ENCODE data around the gene IGSF5. TPM values are rescaled to one million over a fixed set of nuclear protein-coding genes. Genes with fewer than 3 reads are reported as not detected.

IGSF5 gene
- total and polyA plus RNA-seq, 4 donors = 0.06 to 0.11 (median 0.06) TPM; not detected in 1

- Histone ChIP-seq H3K9me3 (ENCODE audit: control insufficient read depth in 4 of 4, insufficient read depth in 3 of 4, low read length in 3 of 4) (peaks cover 0 to 3% (median 0%) of the 10 kb centered on the region in 4 donors), H3K27me3 (ENCODE audit: control insufficient read depth in 3 of 3, insufficient read depth in 3 of 3, low read length in 2 of 3) (no peaks in the 10 kb centered on the region), H3K4me3 (no peak overlapping the region), H3K9ac (ENCODE audit: insufficient read depth in 1 of 2, low read length in 2 of 2) (no peak overlapping the region), H3K36me3 (ENCODE audit: control insufficient read depth in 4 of 4, insufficient read depth in 4 of 4, low read length in 4 of 4) (no peaks in the 10 kb centered on the region), H3K27ac (ENCODE audit: low read depth in 1 of 2, low read length in 1 of 2) (no peak overlapping the region), H3K4me1 (ENCODE audit: control insufficient read depth in 5 of 5, insufficient read depth in 5 of 5, low read length in 5 of 5) (no peaks in the 10 kb centered on the region)
- 65 to 88% methylated on average over 4 of the region's 4 CpGs for WGBS, 2 donors
- no peak for ATAC-seq (ENCODE audit: insufficient read depth, low FRiP score)
- no peak for DNase-seq
- TF ChIP-seq CTCF (IDR thresholded peaks at IDR 0.05; ENCODE audit: control extremely low read depth, extremely low read depth) = no peak
These were observed 89.6 kb downstream of the IGSF5 start for GRCh38 chr21:39834543-39834942.

- Histone ChIP-seq H3K9me3 (ENCODE audit: control insufficient read depth in 4 of 4, insufficient read depth in 3 of 4, low read length in 3 of 4) (no peaks in the 10 kb centered on the region), H3K36me3 (ENCODE audit: control insufficient read depth in 4 of 4, insufficient read depth in 4 of 4, low read length in 4 of 4) (no peaks in the 10 kb centered on the region), H3K27ac (ENCODE audit: low read depth in 1 of 2, low read length in 1 of 2) (no peak overlapping the region), H3K4me1 (ENCODE audit: control insufficient read depth in 5 of 5, insufficient read depth in 5 of 5, low read length in 5 of 5) (no peaks in the 10 kb centered on the region), H3K27me3 (ENCODE audit: control insufficient read depth in 3 of 3, insufficient read depth in 3 of 3, low read length in 2 of 3) (no peaks in the 10 kb centered on the region), H3K4me3 (no peak overlapping the region), H3K9ac (ENCODE audit: insufficient read depth in 1 of 2, low read length in 2 of 2) (no peak overlapping the region)
- DNase-seq (no peak), ATAC-seq (ENCODE audit: insufficient read depth, low FRiP score) (no peak)
- WGBS, 2 donors = 54 to 58% methylated on average over 4 of the region's 4 CpGs
- TF ChIP-seq CTCF (IDR thresholded peaks at IDR 0.05; ENCODE audit: control extremely low read depth, extremely low read depth) = no peak
These were observed 92.9 kb downstream of the IGSF5 start for GRCh38 chr21:39837861-39838359.

- no peak for TF ChIP-seq CTCF (IDR thresholded peaks at IDR 0.05; ENCODE audit: control extremely low read depth, extremely low read depth)
- Histone ChIP-seq H3K27ac (ENCODE audit: low read depth in 1 of 2, low read length in 1 of 2) (no peak overlapping the region), H3K27me3 (ENCODE audit: control insufficient read depth in 3 of 3, insufficient read depth in 3 of 3, low read length in 2 of 3) (no peaks in the 10 kb centered on the region), H3K9me3 (ENCODE audit: control insufficient read depth in 4 of 4, insufficient read depth in 3 of 4, low read length in 3 of 4) (no peaks in the 10 kb centered on the region), H3K36me3 (ENCODE audit: control insufficient read depth in 4 of 4, insufficient read depth in 4 of 4, low read length in 4 of 4) (no peaks in the 10 kb centered on the region), H3K9ac (ENCODE audit: insufficient read depth in 1 of 2, low read length in 2 of 2) (no peak overlapping the region), H3K4me1 (ENCODE audit: control insufficient read depth in 5 of 5, insufficient read depth in 5 of 5, low read length in 5 of 5) (no peaks in the 10 kb centered on the region), H3K4me3 (no peak overlapping the region)
- ATAC-seq (ENCODE audit: insufficient read depth, low FRiP score) (no peak), DNase-seq (peak in 2 of 3 donors; percentile 30 to 58)
- 73 to 76% methylated on average over 22 of the region's 22 CpGs for WGBS, 2 donors
These were observed 95.6 kb downstream of the IGSF5 start for GRCh38 chr21:39840373-39841097.
